Fibroblast of pulmonary artery (primary cell): Measurements from ENCODE around the gene RGS19.

Experiments
- DNase-seq: peaks from one replicate; pipeline ENCODE4 v3.0.0-alpha.2; 2010; ENCODE audit warnings: low read depth
- H3K4me3 ChIP-seq: replicated peaks from 2 replicates; pipeline ENCODE4 v1.5.1; 2011; ENCODE audit warnings: low read depth, mild to moderate bottlenecking, control low read depth, low read length, moderate library complexity
- CTCF ChIP-seq: IDR thresholded peaks from 2 replicates; pipeline ENCODE4 v1.5.1; 2011; ENCODE audit warnings: mild to moderate bottlenecking, control low read depth, low read length, inconsistent platforms; ENCODE audit errors: missing control alignments

Gene RGS19

GRCh38 chr20:64043768-64044167 lies 35.5 kb downstream of the RGS19 start:
- no peak for DNase-seq
- H3K4me3 ChIP-seq: no peak overlapping the region
- no peak for TF ChIP-seq CTCF

GRCh38 chr20:64042054-64042781 lies 37.1 kb downstream of the RGS19 start:
- H3K4me3 ChIP-seq: peak overlapping the region; percentile 30
- no peak for DNase-seq
- no peak for TF ChIP-seq CTCF

- TF ChIP-seq CTCF: no peak
- DNase-seq: no peak
- no peak overlapping the region for H3K4me3 ChIP-seq
These were observed 37.6 kb downstream of the RGS19 start for GRCh38 chr20:64041781-64042053.

GRCh38 chr20:64041040-64041780 lies 38.1 kb downstream of the RGS19 start:
- no peak overlapping the region for H3K4me3 ChIP-seq
- TF ChIP-seq CTCF: no peak
- no peak for DNase-seq

GRCh38 chr20:64040231-64041039 lies 38.9 kb downstream of the RGS19 start:
- no peak for DNase-seq
- TF ChIP-seq CTCF: no peak
- no peak overlapping the region for H3K4me3 ChIP-seq

GRCh38 chr20:64039293-64040160 lies 39.8 kb downstream of the RGS19 start:
- no peak for TF ChIP-seq CTCF
- DNase-seq: no peak
- peak overlapping the region; percentile 37 for H3K4me3 ChIP-seq
